GM12801 (cell line): Measurements from ENCODE around the gene DDN.

Source experiments
- CTCF ChIP-seq: IDR thresholded peaks from one replicate; pipeline ENCODE4 v1.5.1; 2011; ENCODE audit warnings: control low read depth; ENCODE audit not compliant: insufficient read length; ENCODE audit errors: extremely low read depth

The DDN gene

DNA sequence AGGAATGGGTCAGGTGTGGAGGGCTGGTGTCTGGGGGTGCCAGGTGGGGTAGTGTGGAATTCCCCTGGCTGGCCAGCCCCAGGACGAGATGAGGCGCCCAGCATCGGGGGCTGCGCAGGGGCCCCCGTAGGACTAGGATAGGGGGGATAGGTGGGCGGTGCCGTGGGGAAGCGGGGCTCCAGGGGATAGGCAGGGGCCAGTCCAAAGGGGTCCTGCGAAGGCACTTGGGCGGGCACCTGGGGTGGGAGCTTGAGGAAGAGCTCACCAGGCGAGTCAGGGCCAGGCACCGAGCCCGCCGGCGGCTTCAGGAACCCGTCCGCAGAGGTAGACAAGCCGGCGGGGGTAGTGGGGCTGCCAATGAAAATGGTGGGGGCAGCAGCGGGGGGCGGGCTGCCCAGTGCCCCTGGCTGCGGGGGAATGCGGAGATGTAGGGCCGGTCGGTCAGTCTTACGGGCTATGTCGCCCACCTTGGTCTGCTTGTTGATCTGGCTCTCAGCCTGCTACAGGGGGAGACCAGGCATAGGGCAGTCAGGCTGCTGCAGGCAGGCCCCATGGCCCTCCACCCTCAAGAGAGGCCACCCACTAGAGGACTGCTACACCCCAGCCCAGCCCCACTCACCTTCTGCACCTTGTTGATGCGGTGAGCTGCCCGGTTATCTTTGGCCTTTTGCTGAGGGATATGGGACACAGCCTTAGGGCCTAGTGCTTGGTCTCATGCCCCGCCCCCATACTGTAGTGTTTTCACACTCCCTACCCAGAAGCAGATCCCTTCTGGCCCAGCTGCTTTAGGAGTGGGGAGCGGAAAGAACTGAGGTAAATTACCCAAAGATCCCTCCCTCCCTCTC is 42.1 kb upstream of the DDN start:
- TF ChIP-seq CTCF = no peak

- no peak for TF ChIP-seq CTCF
These were observed 41.2 kb upstream of the DDN start for GRCh38 chr12:49040364-49040855.

DNA sequence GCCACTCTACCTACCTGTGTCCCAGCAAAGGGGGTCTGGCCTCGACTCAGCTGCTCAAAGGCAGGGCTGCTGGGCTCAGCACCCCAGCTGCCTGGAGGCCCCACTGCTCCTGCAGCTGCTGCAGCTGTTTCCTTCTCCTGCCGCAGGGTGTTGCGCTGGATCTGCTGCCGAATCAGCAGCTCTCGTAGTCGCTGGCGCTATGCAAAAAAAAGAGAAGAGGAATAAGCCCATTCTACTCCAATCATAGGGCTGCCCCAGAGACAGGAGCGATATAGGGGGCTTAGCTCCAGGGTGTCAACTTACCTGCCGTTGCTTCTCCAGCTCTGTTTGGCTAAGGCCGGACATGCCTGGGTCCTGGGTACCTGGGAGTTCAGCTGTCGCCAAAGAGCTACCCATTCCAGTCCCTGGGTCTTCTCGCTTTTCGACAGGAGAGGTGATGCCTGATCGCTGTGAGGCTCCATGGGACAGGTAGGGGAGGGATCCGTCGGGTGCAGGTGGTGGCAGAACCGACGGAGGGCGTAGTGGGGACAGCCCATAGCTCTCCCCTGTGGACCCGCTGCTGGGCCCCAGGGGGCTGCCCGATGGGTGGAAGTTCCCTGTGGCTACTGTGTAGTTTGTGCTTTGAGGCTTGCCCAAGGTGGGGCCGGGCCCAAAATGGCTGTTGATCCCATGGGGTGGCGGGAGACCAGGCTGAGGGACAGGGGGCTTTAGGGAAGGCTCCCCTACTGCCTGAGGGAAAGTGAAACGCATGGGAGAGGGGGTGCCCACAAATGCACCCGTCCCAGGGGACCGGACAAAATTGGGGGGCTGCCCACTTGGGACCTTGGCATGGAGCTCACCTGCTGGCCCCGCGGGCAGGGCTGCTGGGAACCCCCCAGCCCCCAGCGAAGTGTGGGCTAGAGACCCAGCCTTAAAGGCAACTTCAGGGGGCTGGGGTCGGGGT is 40.5 kb upstream of the DDN start:
- no peak for TF ChIP-seq CTCF

GRCh38 chr12:49038291-49038955 is 39.2 kb upstream of the DDN start:
- TF ChIP-seq CTCF = no peak

DNA sequence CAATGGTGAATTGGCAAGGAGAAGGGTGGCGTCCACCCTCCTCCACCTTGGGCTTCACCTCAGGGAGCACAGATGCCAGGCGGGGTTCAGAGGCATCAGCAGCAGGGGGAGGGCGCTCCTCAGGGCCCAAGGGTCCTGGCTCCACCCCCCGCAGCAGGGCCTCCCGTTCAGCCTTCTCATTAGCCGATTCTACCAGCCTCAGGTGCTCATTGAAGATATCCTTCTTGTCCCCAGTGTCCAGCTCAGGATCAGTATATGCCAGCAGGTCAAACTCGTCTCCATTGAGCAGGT is 38.7 kb upstream of the DDN start:
- no peak for TF ChIP-seq CTCF

DNA sequence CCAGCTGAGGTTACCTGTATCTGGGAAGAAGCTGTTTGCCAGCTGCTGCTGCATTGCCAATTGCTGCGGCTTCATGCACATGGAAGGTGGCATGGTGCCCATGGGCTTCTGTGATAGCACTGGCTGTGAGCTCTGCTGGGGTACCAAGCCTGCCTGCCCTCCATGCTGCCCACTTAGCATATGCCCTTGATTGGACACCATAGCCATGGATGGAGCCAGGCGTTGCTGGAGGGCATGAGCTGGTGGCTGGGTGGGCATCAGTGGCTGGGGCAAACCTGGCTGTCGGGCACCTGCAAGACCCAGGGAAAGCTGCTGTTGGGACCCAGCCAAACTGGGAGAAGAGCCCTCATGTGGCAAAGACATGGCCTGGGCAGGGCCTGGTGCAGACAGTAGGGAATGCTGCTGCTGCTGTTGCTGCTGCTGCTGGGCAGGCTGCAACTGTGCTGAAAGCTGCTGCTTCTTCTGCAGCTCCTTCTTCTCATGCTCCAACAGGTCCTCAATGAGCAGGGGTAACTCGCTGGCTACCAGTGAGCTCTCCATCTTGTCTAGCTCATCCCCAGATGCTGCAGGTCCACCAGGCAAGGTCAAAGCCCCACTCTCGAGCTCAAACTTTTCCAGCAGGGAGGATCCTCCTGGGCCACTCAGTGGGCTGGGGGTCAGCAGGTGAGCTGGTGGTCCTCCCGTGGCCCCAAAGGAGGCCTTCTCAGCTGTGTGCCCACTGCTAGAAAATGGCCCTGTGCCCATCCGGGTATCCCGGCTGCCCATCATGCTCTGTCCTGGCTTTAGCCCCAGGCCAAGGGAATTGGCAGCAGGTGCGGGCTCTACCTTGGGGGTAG is 38.2 kb upstream of the DDN start:
- no peak for TF ChIP-seq CTCF
